Gastroesophageal sphincter (tissue), 3 donors: ENCODE results near the gene KCNA1.

ENCODE experiments used
- EP300 ChIP-seq: sonication (generic); formaldehyde crosslinking; IDR thresholded peaks from one replicate; pipeline ENCODE4 v1.6.1; 2017; ENCODE audit warnings: antibody characterized with exemption, mild to moderate bottlenecking
- POLR2A ChIP-seq, 2 donors: fragments of 450-650 bp; IDR thresholded peaks; one replicate each; pipeline ENCODE4 v1.6.1; 2017; ENCODE audit warnings: antibody characterized with exemption in 2 of 2, mild to moderate bottlenecking in 2 of 2, moderate library complexity in 1 of 2
- POLR2AphosphoS5 ChIP-seq: sonication (generic); formaldehyde crosslinking; IDR thresholded peaks from one replicate; pipeline ENCODE4 v1.6.1; 2017; ENCODE audit warnings: antibody characterized with exemption
- TF ChIP-seq, protein P1 (sequence below), 4 experiments: fragments of 200-600 bp in 2 of 4; fragments of 450-650 bp in 2 of 4; sonication (generic) in 1 of 4; IDR thresholded peaks; one replicate each; pipeline ENCODE4 v1.5.1; 2017 to 2019; ENCODE audit warnings: antibody characterized with exemption in 4 of 4, mild to moderate bottlenecking in 2 of 4, moderate library complexity in 2 of 4

- TF ChIP-seq, protein P1, sequence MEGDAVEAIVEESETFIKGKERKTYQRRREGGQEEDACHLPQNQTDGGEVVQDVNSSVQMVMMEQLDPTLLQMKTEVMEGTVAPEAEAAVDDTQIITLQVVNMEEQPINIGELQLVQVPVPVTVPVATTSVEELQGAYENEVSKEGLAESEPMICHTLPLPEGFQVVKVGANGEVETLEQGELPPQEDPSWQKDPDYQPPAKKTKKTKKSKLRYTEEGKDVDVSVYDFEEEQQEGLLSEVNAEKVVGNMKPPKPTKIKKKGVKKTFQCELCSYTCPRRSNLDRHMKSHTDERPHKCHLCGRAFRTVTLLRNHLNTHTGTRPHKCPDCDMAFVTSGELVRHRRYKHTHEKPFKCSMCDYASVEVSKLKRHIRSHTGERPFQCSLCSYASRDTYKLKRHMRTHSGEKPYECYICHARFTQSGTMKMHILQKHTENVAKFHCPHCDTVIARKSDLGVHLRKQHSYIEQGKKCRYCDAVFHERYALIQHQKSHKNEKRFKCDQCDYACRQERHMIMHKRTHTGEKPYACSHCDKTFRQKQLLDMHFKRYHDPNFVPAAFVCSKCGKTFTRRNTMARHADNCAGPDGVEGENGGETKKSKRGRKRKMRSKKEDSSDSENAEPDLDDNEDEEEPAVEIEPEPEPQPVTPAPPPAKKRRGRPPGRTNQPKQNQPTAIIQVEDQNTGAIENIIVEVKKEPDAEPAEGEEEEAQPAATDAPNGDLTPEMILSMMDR (IDR thresholded peaks at IDR 0.05) = no peak
- TF ChIP-seq POLR2AphosphoS5 (no peak), EP300 (no peak), POLR2A (IDR thresholded peaks at IDR 0.05) (no peak)
Measured at GRCh38 chr12:4959381-4959780, 49.7 kb downstream of the KCNA1 start.
